ENCODE data around the gene FBXO30.

- TF ChIP-seq, protein P1, sequence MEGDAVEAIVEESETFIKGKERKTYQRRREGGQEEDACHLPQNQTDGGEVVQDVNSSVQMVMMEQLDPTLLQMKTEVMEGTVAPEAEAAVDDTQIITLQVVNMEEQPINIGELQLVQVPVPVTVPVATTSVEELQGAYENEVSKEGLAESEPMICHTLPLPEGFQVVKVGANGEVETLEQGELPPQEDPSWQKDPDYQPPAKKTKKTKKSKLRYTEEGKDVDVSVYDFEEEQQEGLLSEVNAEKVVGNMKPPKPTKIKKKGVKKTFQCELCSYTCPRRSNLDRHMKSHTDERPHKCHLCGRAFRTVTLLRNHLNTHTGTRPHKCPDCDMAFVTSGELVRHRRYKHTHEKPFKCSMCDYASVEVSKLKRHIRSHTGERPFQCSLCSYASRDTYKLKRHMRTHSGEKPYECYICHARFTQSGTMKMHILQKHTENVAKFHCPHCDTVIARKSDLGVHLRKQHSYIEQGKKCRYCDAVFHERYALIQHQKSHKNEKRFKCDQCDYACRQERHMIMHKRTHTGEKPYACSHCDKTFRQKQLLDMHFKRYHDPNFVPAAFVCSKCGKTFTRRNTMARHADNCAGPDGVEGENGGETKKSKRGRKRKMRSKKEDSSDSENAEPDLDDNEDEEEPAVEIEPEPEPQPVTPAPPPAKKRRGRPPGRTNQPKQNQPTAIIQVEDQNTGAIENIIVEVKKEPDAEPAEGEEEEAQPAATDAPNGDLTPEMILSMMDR (IDR thresholded peaks at IDR 0.05): no peak
- TF ChIP-seq POLR2A (IDR thresholded peaks at IDR 0.05): no peak
Measured at GRCh38 chr6:145809785-145810184, 4.8 kb downstream of the FBXO30 start.
